GM18526 (cell line): ENCODE measurements around the gene CEP128.

Experiments used
- POLR2A ChIP-seq: IDR thresholded peaks from 3 replicates; pipeline ENCODE4 v1.6.1; 2011; ENCODE audit not compliant: insufficient read length; ENCODE audit errors: extremely low read depth

Gene CEP128

DNA sequence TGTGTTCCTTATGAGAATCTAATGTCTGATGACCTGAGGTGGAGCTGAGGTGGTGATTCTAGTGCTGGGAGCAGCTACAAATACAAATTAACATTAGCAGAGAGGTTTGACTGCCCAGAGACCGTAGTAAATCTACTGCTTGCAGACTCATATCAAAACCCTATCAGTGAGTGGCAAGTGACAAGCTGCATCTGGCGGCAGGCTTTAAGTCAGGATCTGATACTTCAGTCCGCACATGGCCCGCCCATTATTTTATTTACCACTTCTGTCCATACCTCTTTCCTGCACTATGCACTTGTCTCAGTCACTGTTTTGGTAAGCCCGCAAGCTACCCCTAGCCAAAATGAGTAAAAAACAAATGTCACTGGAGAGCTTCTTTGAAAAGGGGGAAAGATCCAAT, 11.4 kb downstream of the CEP128 start:
- TF ChIP-seq POLR2A, result no peak

DNA sequence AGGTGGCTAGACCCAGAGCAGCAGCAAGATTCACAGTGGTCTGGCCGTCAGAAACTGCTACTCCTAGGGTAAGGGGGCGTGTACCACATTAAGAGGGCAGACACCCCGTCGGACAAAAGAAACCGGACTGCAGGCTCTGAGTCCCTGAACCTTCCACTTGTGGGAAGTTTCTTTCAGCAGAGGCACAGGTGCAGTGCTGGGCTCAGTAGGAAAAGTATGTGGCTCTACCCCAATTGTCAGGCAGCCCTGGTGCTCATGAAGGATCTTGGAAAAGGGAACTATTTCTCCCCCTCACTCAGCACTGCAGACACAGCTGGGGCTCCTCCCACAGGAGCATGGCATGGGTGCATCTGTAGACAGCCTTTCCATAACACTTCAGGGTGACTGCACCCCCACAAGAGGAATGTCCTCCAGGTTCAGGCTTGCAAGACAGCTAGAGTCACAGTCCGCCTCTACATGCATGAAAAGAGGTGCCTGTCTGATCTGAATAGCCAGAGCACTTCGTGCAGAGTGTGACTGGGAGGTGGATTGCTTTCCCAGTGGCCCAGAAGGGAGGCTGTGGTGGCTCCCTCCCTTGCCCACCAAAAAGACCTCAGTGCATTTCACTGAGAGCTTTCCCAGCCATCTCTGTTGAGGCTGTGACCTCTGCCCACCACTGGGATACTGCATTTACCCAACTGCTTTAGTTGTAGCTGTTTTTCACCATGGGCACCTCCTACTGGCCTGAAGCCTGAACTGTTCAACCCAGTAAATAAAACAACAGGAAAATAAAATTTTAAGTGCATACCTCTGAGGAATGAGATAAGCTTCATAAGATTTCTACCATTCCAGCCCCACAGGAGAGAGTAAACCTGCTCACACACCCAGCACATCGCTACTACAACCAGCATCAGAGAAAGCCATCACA, 14.2 kb downstream of the CEP128 start:
- TF ChIP-seq POLR2A, result no peak

DNA sequence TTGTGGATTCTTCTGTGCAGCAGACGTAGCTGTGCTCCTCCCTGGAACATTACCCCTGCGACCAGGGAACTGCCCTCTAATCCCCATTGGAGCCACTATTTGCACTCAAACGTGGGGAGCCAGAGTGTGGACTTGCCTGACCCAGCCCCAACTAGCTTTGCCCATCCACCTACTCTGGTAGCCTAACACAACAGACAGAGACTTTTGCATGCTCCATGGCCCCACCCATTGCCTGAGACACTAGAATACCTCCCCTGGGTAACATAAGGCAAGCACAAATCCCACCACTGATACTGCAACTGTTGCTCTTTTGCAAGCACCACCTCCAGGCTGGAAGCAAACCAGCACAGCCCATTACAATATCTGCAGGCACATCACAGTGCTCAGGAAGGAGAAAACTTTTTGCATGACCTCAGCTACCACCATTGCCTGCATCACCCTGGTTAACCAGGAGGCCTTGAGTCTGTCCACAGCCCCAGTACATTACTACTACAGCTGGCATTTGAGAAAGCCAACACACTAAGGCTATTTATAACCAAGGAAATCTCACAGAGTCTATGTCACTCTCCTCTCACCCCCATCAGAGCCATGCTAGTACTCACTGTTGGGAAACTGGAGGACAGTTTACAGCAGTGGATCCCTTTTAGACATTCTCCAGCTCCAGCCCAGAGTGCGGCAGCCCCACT, 15.0 kb downstream of the CEP128 start:
- no peak for TF ChIP-seq POLR2A

DNA sequence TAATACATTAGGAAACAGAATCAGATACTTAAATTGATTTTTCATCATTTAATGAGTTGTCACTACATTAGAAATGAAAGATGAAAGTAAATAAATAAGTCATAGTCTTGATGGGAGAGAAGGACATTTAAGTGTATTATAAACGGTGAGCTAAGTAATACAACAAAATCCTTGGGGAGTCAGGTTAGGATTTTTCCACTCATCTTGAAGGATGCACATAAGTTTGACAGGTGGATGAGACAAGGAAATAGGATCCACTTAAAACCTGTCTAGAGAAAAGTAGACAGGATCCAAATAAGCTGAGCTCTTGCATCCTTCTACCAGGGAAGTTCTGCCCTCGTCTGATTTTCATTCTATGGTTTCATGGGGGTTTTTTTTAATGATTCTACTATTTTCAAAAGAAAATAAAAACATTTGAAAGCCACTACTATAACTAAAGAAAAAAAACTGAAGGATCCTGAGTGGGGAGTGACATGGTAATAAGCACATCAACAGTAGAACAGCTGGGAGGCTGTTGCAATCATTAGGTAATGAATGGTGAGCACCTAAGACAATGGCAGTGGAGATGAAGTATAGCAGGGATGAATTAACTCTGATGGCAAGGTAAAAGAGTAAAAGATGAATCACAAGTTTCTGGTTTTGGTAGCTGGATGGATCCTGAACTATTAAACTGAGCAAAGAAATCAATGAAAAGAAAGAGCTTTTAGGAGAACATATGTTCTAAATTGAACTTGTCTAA, 17.0 kb downstream of the CEP128 start:
- no peak for TF ChIP-seq POLR2A

DNA sequence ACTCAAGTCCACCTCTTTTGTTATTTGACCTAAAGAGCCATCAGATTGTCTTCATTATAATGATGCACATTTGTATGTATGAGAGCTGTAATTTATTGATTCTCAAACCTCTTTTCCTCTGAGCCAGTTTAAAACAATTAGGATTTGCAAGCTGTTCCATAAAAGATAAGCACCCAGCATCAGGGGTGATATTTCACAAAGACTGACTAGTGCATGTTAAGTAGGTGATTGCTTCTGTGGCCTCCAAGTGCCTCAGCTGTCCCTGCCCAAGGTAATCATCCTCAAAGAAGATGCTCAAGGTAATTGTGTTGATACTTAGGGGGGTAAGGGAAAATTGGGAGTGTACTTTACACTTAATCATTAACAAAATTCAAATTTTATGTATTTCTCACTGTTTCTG, 18.2 kb downstream of the CEP128 start:
- no peak for TF ChIP-seq POLR2A

DNA sequence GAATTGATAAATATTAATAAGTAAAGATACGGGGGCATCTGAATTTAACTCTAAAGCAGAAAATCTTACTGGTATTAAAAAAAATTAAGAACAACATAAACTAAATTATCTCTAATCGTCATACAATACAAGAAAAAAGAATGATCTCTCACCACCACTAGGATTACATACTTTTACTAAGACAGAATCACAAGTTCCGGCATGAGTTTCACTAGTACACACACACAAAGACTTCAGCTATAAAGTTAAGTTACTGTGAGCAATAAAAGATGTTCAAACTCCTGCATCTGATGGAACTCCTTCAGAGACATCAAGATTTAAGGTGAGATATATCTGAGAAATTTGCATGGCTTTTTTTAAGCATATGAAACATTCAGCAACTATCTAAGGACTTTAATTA, 21.9 kb downstream of the CEP128 start:
- no peak for TF ChIP-seq POLR2A

DNA sequence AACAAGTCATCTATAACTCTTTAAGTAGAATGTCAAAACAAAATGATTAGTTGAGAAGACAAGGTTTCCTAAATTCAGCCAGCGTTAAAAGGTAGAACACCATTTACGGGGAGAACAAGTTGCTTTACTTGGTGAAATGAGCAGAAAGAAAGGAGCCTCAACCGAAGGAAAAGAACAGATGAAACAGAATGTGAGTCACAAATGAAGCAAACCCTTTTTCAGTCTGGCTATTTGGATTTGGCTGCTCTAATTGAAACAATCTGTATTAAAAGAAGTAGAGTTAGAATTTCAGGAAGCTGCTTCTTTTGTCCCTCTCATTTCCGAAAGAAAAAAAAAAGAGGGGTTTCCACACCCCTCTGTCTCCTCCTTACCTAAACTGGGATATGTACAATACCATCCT, 34.6 kb downstream of the CEP128 start:
- no peak for TF ChIP-seq POLR2A

DNA sequence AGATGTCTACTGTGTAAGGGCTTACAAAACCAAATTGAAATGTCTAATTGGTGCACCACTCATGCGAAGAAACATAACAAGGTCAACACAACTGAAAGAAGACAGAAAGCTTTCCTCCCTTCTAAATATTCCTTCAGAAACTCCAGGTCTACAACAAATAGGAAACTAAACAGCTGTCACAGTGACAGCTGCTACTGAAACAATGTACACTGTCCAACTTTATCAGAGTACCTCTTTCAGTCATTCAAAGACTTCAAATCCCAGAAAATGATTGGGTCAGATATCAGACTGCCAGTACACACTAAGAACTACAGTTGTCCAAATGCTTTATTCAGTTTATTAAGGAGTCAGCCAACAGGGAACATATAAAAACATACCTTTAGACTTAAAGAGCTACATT, 35.2 kb downstream of the CEP128 start:
- TF ChIP-seq POLR2A, result no peak

DNA sequence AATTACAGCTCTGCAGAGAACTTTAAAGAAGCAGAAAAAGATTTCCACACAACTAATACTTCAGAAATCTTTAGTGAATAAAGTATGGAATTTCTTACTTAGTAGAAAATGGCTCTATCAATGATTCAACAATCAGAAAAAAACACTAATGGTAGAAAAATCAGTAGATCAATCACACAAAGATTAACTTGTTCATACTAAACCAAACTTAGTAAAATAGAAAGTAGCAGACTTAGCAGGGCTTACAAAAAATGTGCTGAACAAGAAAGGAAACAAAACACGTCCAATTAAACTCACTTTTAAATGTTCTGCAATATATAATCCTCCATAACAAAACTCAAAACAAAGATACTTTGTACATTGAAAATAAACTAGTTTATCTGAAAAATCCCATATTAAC, 38.9 kb downstream of the CEP128 start:
- TF ChIP-seq POLR2A, result no peak

DNA sequence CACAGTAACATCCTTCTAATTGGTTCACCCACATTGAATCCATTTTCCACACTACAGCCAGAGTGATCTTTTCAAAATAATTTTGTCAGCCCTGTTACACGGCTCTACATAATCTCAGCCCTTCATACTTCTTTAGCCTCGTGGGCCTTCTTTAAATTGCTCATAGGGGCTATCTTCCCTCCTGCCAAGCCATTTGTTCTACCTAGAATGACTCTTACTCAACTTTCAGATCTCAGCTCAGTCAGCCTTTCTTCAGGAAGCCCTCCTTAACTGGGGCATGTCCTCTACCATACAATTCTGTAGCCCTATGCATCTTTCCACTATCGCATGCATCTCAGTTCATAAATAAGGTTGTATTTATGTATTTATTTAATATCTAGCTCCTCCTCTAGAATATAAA, 39.7 kb downstream of the CEP128 start:
- TF ChIP-seq POLR2A, result no peak

DNA sequence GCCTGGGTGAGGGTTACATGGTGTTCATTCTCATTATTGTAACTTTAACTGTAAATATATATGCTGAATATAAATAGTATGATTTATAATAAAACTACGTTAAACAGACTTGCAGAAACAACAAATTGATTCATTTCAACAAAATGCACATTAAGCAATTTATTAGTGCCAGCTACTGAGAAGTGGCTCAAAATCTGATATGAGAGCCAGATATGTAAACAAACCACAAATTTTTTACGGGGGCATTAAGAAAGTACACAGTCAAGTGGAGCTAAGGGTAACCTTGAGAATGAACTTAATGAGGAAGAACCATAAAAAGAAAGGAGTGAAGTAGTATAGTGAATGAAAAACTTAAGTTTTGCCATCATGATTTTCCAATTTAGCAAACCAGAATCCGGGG, 40.3 kb downstream of the CEP128 start:
- no peak for TF ChIP-seq POLR2A

DNA sequence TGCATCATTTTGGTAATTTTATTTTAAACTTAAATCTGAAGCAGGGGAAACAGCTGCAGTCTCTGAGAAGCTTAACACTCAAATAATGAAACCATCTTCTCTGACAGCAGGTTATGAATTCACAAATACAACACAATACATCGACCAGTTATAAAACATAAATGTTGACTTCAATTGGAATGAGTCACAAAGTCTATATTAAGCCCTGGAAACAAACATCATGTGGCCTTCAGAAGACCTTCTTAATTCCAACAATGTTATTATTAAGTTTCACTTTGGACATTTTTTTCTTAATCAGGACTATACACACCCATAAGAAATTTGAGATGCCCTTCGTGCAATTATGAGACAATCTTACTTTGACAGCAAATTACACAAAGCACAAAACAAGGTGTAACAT, 68.9 kb downstream of the CEP128 start:
- TF ChIP-seq POLR2A, result no peak

DNA sequence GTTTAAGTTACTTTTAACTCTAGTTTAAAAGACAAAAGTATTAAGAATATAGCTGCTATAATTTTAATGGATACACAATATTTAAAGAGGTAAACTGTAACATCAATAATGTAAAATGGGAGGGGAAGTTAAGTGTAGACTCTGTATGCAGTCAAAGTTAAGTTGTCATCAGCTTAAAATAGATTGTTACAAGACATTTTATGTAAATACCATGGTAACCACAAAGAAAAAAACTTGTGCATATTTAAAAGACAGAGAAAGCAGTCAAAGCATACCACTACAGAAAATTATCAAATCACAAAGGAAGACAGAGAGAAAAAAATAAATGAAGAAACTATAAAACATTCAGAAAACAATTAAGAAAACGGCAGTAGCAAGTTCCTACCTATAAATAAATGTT, 73.3 kb downstream of the CEP128 start:
- no peak for TF ChIP-seq POLR2A

DNA sequence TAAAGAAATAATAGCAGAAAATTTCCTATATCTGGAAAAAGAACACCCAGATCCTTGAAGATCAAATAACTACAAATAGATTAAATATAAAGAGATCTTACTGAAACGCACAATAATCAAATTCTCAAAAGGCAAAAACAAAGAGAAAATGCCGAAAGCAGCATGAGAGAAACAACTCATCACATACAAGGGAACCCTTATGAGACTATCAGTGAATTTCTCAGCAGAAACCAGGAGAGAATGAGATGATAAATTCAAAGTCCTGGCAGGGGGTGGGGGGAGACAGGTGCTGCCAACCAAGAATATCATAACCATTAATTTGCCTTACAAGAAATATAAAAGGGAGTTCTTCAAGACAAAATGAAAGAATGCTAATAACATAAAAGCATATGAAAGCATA, 73.7 kb downstream of the CEP128 start:
- no peak for TF ChIP-seq POLR2A

DNA sequence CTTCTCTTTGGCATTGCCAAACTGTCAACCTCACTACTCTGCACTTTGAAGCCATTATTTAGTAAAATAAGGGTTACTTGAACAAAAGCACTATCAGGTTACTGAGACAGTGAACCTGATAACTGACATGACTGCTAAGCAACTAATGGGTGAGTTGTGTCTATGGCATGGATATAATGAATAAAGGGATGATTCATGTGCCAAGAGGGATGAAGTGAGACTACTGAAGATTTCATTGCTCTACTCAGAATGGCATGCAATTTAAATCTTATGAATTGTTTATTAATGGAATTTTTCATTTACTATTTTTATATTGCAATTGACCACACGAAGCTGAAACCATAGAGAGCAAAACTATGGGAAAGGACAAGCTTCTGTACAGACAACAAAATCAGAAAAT, 74.4 kb downstream of the CEP128 start:
- no peak for TF ChIP-seq POLR2A

DNA sequence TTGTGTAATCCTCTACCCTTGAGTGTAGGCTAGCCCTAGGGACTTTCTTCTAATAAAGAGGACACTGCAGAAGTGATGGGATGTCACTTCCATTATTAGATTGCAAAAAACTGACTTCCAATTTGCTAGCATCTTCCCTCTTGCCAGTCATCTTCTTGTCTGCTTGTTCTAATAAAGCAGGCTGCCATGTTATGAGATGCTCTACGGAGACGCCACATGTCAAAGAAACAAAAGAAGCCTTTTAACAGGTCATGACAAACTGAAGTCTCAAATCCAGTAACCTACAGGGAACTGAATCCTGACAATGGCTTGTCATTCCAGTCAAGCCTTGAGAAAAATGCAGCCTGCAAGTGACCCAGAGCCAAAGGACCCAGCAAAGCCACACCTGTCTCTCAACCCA, 76.0 kb downstream of the CEP128 start:
- TF ChIP-seq POLR2A, result no peak

DNA sequence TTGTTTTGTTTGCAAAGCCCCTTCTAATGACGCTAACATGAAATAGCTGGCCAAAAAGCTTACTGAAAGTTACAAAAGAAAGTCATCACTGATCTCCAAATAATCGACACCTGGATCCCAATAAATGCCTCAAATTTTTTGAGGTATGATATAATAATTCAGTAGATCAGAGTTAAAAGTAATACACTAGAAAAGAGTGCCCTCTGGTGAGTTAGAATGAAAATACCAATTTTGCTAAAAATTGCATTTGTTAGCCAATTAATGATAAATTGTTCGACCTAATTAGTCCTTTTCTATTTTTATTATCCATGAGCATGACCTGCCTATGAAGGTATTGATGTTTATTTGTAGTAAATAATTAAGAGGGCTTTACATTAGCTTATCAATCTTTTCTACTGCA, 78.6 kb downstream of the CEP128 start:
- no peak for TF ChIP-seq POLR2A

DNA sequence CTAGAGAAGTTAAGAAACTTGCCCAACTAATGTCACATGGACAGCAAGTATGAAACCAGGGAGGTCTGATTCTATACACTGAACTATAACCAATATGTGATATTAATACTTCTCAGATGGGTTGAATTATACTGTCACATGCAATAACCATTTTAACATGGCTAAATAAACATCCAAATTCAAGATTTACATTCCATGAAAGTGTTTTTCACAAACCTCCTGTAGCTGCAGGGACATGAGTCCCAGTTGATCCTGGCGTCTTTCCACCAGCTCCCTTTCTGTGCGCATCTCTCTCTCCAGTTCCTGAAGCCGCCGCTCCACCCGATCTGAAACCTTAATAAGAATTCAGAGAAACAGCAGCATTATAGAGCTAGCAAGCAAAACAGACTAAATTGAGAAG, 79.0 kb downstream of the CEP128 start:
- no peak for TF ChIP-seq POLR2A
